CD4-positive, alpha-beta T cell treated with Interleukin-15 for 1 hour (primary cell): ENCODE measurements around the gene ARL5C.

Experiments
- DNase-seq: peaks from one replicate; pipeline ENCODE4 v3.0.0-alpha.2; 2020

The ARL5C gene

DNA sequence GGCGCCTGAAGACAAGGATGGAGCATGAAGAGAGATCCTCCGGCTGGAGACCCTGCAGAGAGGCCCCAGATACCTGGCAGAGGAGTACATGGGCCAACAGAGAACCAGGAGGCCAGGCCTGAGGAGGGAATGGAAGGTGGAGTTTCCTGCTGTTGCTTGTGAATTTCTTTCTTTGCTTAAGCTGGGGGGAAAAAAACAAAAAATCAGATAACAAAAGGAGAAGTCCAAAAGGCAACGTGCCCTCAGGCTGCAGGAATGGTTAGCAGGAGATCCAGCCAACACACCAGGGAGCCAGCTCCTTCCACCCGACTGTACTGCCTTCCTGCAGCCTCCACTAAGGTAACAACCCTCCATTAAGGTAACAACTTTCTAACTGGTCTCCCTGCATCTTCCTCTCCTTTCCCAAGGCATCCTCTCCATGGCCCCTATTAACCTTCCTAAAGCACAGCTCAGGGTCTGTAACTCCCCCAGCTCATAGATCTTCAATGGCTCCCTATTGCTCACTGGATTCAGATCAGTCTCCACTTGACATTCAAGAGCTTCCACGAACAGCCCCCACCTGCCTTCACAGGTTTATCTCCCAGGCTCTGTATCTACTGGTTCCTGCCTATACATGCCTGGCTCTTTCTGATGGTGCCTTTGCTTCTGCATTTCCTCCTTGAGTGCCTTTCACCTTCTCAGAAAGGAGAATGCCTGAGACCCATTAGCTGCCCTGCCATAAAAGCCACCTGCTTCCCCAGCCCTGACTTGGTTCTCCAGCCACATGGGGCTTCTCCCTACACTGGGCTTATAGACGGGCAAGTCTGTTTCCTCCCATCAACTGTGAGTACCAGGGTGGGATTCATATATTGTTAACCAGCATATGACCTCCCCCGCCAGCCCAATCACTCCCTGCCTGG lies 725 bp upstream of the ARL5C start:
- no peak for DNase-seq

DNA sequence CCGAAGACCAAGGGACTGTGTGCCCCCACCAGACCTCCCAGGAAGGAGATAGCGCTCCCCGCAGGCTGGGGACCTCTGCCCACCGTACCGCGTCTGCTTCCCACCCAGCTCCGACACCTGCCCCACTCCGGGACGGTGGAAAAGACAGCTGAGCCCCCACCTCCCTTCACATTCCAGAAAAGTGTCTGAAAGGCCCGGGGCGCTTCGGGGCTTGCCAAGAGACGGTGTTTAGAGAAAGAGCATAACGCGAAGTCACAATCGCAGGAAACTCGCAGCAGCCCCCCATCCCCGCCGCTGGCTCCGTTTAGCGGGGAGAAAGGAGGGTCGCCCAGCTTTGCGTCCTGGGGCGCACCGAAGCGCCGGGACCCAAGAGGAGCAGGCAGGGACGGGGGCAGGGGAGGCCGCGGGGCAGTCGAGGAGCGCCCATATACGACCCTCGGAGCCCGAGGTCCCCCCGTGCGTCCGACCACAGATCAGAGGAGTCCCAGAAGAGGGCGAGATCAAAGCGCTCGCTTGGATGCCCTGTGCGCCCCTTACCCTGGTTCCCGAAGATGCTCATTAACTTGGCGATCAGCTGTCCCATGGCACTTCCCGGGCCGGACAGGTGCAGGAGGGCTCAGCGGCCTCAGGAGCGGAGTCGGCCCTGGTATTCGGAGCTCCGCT lies 652 bp downstream of the ARL5C start:
- no peak for DNase-seq

DNA sequence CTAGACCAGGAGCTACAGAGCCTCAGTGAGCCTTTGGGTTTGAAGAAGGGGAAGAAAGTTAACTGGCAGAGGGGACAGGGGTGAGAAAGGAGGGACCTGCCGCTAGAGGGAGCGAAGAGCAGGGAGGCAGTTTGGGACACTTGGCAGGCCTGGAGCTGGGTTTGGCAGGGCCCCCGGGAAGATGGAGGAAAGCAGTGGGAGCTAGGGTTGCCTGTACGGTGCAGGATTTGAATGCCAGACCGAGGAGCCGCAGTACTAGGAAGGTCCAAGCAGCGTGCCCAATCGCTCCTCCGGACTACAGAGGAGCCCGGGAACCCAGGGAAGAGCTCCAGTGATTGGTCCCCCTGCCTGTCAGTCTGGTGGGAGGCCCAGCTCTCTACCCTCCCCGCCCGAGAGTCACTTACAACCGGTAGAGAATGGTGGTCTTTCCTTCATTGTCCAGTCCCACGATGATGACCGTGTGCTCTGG lies 1.3 kb downstream of the ARL5C start:
- peak; percentile 78 for DNase-seq

DNA sequence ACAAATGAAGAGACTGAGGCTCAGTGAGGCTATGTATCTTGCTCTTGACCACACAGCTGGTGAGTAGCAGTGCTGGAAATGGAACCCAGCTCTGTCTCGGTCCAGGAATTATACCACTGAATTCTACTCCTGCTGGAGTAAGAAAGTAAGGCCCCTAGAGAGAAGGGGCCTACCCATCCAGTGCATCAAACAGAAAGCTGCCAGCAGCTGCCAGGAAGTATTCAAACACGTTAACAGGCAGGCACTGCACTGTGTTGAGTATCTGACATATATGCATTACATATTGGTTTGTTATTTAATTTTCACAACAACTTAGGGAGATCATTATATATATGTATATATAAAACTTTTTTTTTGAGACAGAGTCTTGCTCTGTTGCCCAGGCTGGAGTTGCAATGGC lies 4.0 kb downstream of the ARL5C start:
- no peak for DNase-seq

DNA sequence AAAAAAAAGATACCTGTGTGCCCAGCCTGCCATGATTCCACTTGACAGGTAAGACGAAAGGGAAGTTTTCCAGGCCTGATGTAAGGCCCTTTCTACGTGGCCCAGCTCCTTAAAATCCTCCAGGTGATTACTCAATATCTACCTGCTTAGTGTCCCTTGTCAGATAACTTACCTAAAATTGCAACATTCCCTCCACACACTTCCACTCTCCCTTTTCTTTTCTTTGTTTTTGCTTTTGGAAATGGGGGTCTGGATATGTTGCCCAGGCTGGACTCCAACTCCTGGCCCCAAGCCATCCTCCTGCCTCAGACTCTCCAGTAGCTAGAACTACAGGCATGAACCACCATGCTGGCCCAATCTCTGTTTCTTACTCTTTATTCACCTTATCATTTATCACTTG lies 7.3 kb downstream of the ARL5C start:
- no peak for DNase-seq

DNA sequence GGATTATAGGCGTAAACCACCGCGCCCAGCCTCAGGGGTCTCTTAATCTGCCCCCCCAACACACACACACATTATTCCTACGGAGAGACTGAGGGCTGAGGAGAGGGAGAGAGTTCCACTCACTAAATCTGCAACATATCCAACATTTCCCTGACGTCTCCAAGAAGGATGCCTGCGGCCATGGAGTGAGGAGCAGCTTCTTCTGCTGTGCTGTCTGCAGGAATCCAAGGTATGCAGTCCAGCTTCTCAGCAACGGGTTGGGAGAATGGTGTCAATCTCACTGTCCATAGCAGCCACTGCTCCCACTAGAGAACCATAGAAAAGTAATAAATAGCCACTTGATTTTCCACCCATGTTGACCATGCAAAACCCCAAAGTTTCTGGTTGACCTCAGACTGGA lies 9.5 kb downstream of the ARL5C start:
- DNase-seq = no peak

DNA sequence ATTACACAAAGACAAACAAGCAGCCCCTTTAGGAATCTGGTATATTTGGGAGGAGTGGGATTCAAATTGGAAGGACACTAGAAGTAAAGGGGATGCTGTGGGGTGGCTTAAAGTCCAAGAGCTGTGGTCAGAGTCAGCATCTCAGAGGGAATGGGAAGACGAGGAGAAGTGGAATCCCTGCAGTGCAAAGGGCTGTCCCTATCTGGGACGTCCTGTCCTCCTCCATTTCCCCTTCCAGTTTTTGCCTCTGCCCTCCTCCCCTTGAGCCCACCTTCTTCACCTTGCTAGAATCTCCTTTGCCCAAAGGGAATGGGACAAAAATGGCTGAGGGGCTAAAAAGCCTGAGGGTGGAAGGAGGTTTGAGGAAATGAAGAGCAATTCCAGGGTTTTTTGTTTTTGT lies 10.3 kb downstream of the ARL5C start:
- DNase-seq = no peak

DNA sequence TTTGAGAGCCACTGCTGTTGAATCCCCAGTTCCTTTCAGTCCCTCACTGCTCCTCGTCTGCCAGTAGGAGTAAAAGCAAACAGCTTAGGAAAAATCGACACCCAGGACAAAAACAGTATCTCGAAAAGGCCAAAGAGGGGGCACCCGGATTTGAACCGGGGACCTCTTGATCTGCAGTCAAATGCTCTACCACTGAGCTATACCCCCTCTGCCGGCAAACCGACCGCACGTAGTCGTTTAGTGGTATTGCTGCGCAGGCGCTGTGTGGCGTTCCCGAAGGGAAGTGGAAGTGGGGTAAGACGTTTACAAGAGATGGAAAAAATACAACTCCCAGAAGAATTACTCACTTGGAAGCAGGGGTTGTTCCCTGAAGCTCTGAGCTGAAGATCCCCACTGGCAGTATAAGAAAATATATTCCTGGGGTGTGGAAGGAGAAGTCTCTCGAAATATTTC lies 12.3 kb downstream of the ARL5C start:
- DNase-seq = peak; percentile 91

DNA sequence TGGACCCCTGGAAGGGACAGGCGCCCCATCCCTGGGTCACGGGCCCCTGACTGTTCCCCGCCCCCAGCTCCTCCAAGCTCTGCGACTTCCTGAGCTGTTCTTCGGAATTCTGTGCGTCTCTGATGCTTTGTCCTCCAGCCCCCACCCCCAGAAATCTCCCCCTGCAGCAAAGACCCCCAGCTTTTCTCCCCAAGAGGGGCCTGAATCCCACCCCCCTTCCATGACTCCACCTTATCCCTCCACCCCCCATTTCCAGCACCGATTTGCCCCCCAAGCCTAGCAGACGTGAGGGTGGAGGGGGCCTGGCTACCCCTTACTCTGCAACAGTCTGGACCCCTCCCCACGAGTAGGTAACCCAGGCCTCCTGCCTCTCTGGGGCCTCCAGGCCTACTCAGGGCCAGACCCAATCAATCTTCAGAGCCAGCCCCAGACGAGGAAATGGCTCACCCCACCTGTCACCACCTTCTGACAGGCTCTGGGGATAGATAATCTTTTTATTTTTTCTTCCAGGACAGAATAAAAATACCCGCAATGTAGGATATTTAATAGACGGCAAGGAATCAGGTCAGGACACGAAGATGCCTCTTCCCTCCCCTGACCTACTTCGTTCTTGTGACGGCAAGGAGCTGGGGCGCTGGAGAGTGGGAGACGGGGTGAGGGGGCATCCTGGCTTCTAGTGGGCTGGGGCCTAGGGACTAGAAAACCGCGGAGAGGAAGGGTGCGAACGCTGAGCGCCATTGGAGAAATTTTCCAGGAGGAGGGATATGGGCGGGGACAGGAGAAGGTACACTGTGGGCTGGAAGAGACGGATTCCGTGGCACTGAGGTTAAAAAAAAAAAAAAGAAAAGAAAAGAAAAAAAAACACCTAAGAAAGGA lies 13.8 kb downstream of the ARL5C start:
- DNase-seq = no peak

DNA sequence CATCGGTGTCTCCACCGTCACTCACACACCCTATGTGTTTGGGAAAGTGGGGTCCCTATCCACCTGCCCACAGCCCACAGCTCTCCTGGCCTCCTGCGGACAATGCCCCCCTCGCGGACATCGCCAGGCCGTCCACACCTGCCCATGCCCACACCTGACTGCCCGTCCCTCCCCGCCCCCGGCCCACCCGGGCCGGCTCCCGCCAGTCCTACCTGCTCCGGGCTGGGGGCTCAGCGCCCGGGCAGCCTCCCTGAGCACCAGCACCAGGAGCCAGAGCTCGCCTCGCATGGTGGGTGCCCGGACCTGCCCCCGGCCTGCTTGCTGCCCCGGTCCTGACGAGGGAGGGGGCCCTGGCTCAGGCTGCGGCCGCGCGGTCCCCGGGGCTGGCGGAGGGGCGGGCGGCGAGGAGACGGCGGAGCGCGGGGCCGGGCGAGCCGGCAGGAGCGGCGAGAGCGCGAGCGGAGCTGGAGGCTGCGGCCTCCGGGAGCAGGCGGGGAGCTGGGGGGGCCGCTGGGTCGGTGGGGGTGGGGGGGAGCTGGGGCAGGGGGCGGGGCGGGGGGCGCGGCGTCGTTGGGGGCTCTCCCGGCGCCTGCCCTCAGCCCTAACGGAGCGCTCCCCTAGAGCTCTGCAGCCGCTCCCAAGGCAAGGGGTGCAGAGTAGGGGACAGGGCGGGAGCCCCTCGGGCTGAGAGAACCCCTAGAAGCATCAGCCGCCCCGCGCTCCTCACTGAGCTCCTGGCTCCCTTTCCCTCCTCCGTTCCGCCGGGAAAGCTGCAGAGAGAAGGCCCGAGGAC lies 14.6 kb downstream of the ARL5C start, which contains the start of gene PLXDC1:
PLXDC1 (minus strand) TSS at position 488 of the 793 bp plus-strand sequence; CDS start at position 288, 200 bp downstream.
- DNase-seq = no peak

DNA sequence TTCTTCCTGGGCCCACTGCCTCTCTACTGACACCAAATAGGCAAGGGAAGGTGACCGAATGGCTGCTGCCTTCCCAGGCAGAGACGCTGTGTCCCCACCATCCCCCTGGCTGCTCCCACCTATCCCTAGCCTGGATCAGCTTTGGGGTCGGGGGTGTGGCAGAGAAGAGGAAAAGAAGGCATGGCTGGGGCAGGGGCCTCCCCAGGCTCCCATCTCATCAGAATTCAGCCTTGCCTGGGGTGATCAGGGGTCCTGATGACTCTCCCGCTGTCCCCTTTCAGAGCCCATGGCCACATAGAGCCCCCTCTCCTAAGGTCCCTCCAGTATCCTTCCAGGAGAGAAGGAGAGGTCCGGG lies 15.2 kb downstream of the ARL5C start:
- no peak for DNase-seq

DNA sequence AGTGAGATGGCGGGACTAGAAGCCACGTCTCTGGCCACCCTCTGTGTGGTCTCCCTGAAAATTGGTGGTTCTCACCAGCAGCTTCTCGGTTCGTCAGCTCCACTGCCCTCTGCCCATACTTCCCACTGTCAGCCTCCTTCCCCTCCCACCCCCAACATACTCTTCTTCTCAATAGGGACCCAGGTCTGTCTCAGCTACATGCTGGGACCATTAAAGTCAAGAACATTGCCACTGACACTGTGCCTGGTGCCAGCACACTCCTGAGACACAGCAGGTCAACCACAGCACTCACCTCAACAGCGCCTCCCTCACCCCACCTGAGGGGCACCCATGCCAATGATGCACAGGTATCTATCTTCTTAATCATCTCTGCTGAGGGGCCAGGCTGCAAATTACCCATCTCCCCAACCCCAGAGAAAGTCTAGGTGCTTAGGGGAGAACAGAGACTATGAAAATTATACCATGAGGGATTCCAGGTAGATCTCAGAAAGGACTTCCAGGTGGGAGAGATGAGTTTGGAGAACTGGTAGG lies 15.8 kb downstream of the ARL5C start:
- no peak for DNase-seq

DNA sequence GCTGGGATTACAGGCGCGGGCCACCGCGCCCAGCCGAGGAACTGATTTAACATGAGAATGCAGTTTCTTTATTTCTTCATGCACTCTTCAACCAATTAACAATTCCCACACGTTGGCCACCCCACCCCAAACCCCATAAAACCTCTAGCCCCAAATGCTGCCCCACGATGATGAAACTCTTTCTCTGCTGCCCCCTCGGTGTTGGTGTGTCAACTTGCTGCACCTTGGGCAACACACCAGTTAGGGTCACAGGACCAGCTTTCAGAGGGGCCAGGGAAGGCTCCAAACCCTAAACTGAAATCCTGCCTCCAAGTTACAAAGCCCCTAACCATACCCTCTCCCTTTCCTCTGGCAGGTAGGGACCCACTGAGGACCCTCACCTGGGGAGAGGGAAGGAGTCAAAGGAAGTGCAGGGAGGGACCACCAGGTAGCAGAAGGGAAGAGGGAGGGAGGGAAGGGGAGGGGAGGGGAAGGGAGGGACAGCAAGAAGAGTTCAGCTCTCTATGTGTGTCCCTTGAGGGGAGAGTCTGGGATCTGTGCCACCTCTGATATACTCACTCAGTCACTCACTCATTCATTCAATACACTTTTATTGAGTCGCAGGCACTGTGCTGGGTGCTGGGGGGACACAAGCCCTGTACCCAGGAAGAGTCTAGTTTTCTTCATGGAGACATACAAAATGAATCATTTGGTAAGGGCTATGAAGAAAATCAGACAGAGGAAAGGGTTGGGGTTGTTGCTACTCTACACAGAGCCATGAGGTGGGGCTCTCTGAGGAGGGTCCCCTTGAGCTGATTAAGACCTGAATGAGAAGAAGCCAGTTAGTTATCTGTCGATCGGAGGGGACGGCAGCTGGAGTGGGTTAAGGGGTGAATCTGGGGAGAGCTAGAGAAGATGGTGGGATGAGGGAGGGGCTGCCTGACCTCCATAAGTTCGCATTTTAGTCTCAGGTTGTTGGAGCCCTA lies 18.5 kb downstream of the ARL5C start:
- no peak for DNase-seq

DNA sequence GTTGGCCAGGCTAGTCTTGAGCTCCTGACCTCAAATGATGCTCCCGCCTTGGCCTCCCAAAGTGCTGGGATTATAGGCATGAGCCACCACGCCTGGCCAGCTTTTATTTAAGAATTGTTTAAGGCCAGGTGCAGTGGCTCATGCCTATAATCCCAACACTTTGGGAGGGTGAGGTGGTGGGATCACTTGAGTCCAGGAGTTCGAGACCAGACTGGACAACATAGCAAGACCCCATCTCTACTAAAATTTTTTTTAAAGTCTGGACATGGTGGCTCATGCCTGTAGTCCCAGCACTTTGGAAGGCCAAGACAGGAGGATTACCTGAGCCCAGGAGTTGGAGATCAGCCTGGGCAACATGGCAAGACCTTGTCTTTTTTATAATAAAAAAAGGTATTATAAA lies 19.7 kb downstream of the ARL5C start:
- DNase-seq = no peak

DNA sequence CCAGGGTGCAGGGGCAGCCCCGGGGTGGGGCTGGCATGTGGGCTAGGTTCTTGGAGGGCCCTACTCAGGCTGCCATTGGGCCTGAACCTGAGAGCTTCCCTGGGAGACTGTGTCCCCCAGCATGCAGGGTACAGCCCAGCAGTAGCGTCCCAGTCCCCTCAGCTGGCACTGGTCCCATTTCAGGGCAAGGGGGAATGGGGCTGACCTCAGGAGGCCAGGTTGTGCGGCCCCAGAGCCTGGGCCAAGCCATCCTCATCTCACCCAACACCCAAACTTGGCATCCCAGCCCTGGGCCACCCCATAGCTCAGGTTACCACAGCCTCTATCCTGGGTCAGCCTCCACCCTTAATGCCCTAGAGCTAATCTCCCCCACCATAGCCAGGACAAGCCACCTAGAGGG lies 20.8 kb downstream of the ARL5C start:
- DNase-seq = no peak

DNA sequence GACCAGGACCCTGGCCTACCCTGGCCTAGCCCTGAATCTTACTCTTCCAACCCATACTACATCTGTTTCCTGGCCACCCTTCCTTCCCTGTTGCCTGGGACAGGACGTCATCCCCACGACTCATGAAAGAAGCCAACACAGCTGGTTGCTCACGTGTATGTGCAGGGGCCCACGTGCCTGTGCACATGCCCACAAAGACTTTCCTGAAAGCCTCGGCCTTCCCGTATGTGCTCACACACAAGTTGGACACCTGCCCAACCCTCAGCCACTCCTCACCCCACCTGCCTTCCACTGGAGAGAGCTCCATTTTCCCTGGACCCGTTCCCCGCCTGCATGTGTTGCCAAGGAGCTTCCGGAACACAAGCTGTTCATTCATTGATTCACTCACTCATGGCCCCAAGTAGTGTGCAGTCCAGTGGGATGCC lies 21.5 kb downstream of the ARL5C start:
- no peak for DNase-seq

DNA sequence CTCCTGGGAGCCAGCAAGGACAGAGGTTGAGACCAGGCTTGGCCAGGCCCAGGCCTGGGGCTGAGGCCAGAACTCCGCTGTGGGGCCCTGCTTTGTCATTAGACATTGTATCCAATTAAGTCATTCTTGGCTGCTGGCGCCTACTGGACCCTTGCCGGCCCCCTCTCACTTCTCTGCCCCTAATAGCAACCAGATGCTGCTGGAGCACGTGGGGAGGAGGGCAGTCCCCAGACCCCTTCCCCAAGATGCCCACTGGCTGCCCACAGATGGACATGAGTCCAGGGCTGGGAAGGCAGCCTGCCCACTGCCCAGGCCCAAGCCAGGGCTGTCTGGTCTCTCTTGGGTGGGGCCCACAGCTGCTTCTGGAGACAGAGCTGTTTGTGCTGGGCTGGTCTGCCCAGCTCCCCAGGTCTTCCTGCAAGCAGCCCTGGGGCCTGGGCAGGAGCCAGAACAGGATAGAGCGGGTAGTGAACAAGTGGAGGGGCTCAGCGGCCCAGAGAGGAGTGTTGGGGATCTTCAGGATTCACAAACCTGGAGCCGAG lies 22.3 kb downstream of the ARL5C start:
- DNase-seq = no peak

DNA sequence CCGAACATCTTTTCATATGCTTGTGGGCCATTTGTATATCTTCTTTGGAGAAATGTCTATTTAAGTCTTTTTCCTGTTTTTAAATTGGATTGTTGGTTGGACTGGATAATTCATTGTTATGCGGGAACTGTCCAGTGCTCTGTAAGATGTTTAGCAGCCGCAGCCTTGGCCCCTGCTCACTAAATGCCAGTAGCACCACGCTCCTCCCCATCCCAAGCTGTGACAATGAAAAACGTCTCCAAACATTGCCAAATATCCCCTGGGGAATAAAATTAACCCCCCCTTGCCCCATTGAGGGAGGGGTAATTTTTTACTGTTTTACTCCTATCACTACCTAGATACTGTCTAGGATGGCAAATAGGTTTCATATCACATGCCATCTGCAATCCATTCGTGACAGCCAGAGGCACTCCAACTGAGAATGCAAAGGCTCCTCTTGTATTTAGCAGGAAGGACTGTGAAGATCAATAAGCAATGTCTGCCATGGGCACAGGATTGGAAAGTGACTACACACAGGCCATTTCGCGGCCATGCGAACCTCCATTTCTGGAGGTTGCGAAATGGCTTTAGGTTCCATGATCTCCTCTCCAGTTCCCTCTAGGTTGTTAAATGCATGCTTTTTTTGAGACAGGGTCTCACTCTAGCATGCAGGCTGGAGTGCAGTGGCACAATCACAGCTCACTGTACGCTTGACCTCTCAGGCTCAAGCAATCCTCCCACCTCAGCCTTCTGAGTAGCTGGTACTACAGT lies 23.9 kb downstream of the ARL5C start:
- no peak for DNase-seq

DNA sequence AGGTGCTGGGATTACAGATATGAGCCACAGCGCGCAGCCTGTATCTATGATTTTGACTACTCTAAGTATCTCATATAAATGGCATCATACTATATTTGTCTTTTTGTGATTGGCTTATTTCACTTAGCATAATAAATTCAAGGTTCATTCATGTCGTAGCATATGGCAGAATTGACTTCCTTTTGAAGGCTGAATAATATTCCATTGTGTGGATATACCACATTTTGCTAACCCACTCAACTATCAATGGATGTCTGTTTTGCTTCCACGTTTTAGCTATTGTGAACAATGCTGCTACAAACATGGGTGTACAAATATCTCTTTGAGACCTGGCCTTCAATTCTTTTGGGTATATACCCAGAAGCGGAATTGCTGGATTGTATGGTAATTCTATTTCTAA lies 24.7 kb downstream of the ARL5C start:
- DNase-seq = no peak

DNA sequence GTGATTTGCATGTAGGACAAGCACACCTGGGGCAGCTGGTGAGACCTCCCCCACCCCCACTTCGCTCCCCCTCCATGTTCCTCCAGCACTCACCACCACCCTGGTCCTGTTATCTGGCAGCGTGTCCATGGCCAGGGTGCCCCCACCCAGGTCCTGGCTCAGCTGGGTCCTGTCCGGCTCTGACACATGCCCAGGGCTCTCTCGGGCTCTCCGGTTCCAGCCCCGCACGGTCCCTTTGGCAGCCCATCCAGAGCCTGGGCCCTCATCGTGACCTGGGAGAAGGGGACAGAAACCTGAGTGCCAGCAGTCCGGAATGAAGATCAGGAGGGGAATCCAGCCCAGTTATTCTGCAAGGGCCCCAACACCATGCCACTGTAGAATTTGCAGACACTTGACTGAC lies 26.4 kb downstream of the ARL5C start:
- DNase-seq = no peak
